HFF-Myc (cell line): Measurements from ENCODE around the gene SCYL3.

Experiments used
- DNase-seq: peaks from one replicate; pipeline ENCODE4 v3.0.0-alpha.2; 2011; ENCODE audit warnings: low read depth; ENCODE audit errors: extremely low read depth
- H3K4me3 ChIP-seq: replicated peaks from 2 replicates; pipeline ENCODE4 v1.5.1; 2011; ENCODE audit warnings: low read depth, mild to moderate bottlenecking, control low read depth, low read length
- CTCF ChIP-seq: IDR thresholded peaks from 2 replicates; pipeline ENCODE4 v1.5.1; 2012; ENCODE audit warnings: mild to moderate bottlenecking, low read depth, low read length, control low read depth; ENCODE audit errors: missing control alignments

SCYL3 gene

GRCh38 chr1:169882039-169882511, 11.6 kb downstream of the SCYL3 start:
- no peak overlapping the region for H3K4me3 ChIP-seq
- DNase-seq, result no peak
- no peak for TF ChIP-seq CTCF

DNA sequence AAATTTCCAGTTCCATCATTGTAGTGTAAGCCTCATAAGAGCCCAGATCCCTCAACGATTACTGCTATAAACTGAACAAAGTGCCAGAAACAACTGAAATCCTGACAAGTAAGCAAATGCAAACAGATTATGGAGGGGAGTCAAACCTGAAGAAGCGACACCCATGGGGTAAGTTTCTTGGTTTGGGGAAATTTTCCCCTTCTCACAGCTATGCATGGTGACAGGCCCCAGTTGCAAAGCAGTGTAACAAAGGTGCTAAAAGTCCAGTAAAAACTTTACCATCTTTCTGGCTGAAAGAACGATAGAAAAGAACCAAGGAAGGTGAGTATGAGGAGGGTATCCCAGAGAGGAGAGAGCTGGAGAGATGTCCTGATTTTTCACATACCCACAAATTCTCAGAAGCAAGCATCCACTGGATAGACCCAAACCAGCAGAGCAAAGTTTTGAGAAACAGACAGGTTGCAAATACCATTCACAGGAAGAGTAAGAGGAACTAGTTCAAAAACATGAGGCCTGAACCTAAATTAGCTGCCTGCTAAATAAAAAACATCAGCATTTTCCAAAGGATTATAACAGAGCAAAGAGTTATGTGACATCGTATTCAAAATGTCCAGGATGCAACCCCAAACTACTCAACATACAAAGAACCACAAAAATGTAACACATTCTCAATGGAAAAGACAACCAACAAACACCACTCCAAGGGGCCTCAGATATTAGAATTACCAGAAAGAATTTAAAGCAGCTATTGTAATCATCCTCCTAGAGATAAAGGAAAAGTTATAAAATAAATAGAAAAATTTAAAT, 14.5 kb downstream of the SCYL3 start:
- no peak overlapping the region for H3K4me3 ChIP-seq
- no peak for TF ChIP-seq CTCF
- no peak for DNase-seq

DNA sequence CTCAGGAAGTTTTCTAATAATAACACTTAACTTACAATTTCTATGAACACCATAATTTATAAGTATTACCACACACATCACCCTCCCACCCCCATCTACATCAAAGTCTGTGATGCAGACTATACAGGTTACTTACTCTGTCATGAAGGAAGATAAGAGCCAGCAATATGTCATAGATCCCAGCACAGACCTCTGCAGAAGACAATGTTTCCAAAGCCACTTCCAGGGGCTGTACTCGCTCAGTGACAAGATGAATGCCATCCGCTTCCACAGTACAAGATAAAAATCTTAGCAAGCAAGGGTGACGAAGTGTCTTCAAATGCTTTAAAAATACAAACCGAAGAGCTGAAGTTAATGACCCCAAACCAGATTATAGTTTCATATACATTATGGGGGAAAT, 15.2 kb downstream of the SCYL3 start:
- DNase-seq, result no peak
- no peak overlapping the region for H3K4me3 ChIP-seq
- no peak for TF ChIP-seq CTCF

DNA sequence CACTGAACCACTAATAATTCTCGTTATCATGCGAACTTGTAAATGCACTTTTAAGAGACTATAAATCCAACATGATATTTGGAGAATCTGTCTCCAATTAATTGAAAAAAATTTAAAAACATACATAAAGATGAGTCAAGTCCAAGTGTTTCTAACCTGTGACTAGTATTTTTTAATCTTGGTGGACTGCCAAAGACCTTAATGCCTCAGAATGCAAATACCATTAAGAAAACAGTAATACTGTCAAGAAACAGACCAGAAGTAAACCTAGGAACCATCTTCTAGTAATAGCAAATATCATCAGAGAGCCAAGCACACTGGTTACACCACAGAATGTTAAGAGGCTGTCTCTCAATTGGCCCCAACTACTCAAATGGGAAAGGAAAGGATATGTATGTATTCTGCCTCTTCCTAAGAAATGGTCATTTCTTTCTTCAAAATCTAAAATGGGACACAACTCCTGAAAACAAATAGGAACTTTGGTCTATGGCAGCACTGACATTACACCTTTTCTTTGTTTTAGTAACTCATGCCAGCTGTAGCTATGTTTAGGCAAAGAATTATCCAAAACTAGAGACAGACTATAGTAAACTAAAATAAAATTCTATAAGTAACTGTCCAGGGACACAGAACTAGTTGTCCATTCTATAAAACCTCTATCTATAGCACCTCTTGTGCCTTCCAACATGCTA, 15.8 kb downstream of the SCYL3 start:
- peak; percentile 87 for DNase-seq
- TF ChIP-seq CTCF, result no peak
- no peak overlapping the region for H3K4me3 ChIP-seq

GRCh38 chr1:169874229-169874628, 19.5 kb downstream of the SCYL3 start:
- peak; percentile 80 for DNase-seq
- H3K4me3 ChIP-seq, result no peak overlapping the region
- TF ChIP-seq CTCF, result no peak

DNA sequence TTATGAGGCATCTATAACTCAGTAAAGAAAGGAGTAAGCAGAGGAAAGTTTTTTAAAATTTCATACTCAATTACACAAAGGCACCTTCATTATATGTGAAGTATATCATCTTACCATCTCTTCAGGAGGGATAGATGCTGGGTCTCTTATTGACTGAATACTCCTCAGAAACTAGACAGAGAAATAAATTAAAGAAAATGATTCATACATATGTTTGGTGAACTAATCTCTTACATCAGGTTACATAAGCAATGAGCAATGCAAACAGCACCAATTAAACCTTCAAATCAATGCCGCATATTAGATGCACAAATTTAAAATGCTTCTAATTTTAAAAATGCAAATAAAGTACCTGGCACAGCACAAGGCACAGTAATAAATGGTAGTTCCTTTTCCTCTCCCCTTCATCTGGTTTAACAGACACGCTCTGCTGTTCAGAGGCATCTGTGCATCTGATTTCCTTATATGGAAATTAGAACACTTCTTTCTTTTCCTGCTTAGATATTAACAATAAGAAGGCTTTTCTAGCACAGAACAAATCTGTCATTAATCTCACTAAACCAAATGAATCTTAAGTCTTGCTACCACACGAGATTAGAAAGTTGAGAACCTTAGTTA, 20.0 kb downstream of the SCYL3 start:
- H3K4me3 ChIP-seq, result no peak overlapping the region
- no peak for TF ChIP-seq CTCF
- DNase-seq, result no peak
